MCF 10A (cell line): ENCODE measurements around the gene FARP1. TPM values are rescaled to one million over a fixed set of nuclear protein-coding genes. Genes with fewer than 3 reads are reported as not detected.

Source experiments
- BruUV-seq: library from RNA; stranded (reverse); fragments of 400-500 nt; replicated peaks from 2 replicates; lab custom pipeline; 2021; lab: Mats Ljungman, UMichigan
- CTCF ChIA-PET: fragments of 300-600 bp; sonication (Branson Sonifier 250); formaldehyde crosslinking; extraction: SDS; loops from one replicate; lab custom pipeline; 2021; ENCODE audit warnings: antibody characterized with exemption, inconsistent platforms; lab: Yijun Ruan, JAX
- POLR2A ChIA-PET: fragments of 300-600, 350-650 bp; sonication (Branson Sonifier 250); formaldehyde crosslinking; extraction: SDS; loops from one replicate; lab custom pipeline; 2020; ENCODE audit warnings: antibody characterized with exemption, inconsistent platforms; lab: Yijun Ruan, JAX
- DNase-seq: peaks from one replicate; pipeline ENCODE4 v3.0.0-alpha.2; 2018; ENCODE audit not compliant: unreplicated experiment
- H3K27ac Mint-ChIP-seq: one replicate; pipeline ENCODE4 v1.8.0; 2022; ENCODE audit warnings: mild to moderate bottlenecking, low read depth, mixed read lengths; ENCODE audit not compliant: unreplicated experiment
- H3K27me3 Mint-ChIP-seq: one replicate; pipeline ENCODE4 v1.8.0; 2022; ENCODE audit warnings: mixed read lengths; ENCODE audit not compliant: insufficient read depth, unreplicated experiment
- H3K36me3 Mint-ChIP-seq: one replicate; pipeline ENCODE4 v1.8.0; 2022; ENCODE audit warnings: mild to moderate bottlenecking, moderate library complexity, mixed read lengths; ENCODE audit not compliant: insufficient read depth, unreplicated experiment
- H3K4me1 Mint-ChIP-seq: one replicate; pipeline ENCODE4 v1.8.0; 2022; ENCODE audit warnings: mixed read lengths; ENCODE audit not compliant: insufficient read depth, unreplicated experiment
- H3K4me3 Mint-ChIP-seq: one replicate; pipeline ENCODE4 v1.8.0; 2022; ENCODE audit warnings: mild to moderate bottlenecking, moderate library complexity, mixed read lengths; ENCODE audit not compliant: unreplicated experiment
- H3K9me3 Mint-ChIP-seq: one replicate; pipeline ENCODE4 v1.8.0; 2022; ENCODE audit warnings: mixed read lengths; ENCODE audit not compliant: unreplicated experiment
- intact Hi-C: fragments of 100-400 bp; cut with micrococcal nuclease; formaldehyde crosslinking; loops from 2 replicates; pipeline ENCODE4 v1.14.1; 2022
- total RNA-seq: library from RNA; stranded (reverse); gene quantifications from 2 replicates; pipeline ENCODE4 v1.2.3, GENCODE V29; 2022
- TF ChIP-seq, protein P1 (sequence below): fragments of 200-600 bp; IDR thresholded peaks from one replicate; pipeline ENCODE4 v1.8.0; 2022; ENCODE audit warnings: antibody characterized with exemption, mild to moderate bottlenecking; ENCODE audit not compliant: unreplicated experiment

FARP1 gene
- total RNA-seq, 1 experiment from 2014 or later, result 30.1 TPM

DNA sequence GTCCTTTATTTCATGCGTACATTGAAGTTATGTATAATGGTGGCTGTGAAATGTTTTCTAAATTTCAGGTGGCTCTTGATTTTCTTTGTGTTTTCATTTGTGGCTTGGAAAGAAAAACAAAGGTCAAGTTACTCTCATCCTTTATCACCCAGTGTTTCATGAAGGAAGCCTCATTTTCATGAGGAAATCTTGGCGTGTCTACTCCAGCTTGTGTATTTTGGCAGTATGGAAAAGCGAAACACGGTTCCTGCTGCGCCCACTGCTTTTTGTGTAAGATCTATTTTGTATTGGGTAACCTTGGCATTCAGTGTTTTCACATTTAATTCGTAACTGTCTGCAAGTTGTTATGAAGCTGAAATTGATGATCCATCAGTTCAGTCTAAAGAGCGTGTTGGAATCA lies 181.2 kb downstream of the FARP1 start:
- CTCF ChIA-PET, result interaction anchor here (0.7 kb wide), 1 partner anchor 22 kb away, joined by 5 read pairs; no protein-coding TSS in a partner anchor
- TF ChIP-seq, protein P1, sequence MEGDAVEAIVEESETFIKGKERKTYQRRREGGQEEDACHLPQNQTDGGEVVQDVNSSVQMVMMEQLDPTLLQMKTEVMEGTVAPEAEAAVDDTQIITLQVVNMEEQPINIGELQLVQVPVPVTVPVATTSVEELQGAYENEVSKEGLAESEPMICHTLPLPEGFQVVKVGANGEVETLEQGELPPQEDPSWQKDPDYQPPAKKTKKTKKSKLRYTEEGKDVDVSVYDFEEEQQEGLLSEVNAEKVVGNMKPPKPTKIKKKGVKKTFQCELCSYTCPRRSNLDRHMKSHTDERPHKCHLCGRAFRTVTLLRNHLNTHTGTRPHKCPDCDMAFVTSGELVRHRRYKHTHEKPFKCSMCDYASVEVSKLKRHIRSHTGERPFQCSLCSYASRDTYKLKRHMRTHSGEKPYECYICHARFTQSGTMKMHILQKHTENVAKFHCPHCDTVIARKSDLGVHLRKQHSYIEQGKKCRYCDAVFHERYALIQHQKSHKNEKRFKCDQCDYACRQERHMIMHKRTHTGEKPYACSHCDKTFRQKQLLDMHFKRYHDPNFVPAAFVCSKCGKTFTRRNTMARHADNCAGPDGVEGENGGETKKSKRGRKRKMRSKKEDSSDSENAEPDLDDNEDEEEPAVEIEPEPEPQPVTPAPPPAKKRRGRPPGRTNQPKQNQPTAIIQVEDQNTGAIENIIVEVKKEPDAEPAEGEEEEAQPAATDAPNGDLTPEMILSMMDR, result no peak

GRCh38 chr13:98325724-98326123 lies 182.8 kb downstream of the FARP1 start:
- Mint-ChIP-seq H3K4me1 (peaks cover 7% of the 10 kb centered on the region), H3K36me3 (no peaks in the 10 kb centered on the region), H3K9me3 (no peaks in the 10 kb centered on the region), H3K4me3 (no peak overlapping the region), H3K27me3 (no peaks in the 10 kb centered on the region), H3K27ac (no peak overlapping the region)
- POLR2A ChIA-PET, result no interaction called here
- CTCF ChIA-PET, result interaction anchor here (0.6 to 0.9 kb wide), 2 partner anchors 11 to 18 kb away, joined by 4 read pairs; no protein-coding TSS in a partner anchor
- TF ChIP-seq, protein P1, result no peak
- intact Hi-C loops, result no loop called here
- BruUV-seq, result no TSS peak
- DNase-seq, result no peak

More for the DNA sequence above, 181.2 kb downstream of the FARP1 start:
- Mint-ChIP-seq H3K4me1 (no peaks in the 10 kb centered on the region), H3K9me3 (no peaks in the 10 kb centered on the region), H3K27me3 (no peaks in the 10 kb centered on the region), H3K36me3 (no peaks in the 10 kb centered on the region), H3K4me3 (no peak overlapping the region), H3K27ac (no peak overlapping the region)
- peak; percentile 86 for DNase-seq
- POLR2A ChIA-PET, result no interaction called here
- no TSS peak for BruUV-seq
- intact Hi-C loops, result no loop called here

- H3K27ac Mint-ChIP-seq, result no peak overlapping the region
Measured at GRCh38 chr13:98326291-98326690, 183.4 kb downstream of the FARP1 start.

GRCh38 chr13:98327371-98328270 lies 184.7 kb downstream of the FARP1 start:
- Mint-ChIP-seq H3K27me3 (no peaks in the 10 kb centered on the region), H3K9me3 (no peaks in the 10 kb centered on the region), H3K4me1 (peaks cover 7% of the 10 kb centered on the region), H3K4me3 (no peak overlapping the region), H3K36me3 (no peaks in the 10 kb centered on the region), H3K27ac (no peak overlapping the region)
- ChIA-PET CTCF (no interaction called here), POLR2A (no interaction called here)
- BruUV-seq, result no TSS peak
- peak; percentile 41 for DNase-seq
- intact Hi-C loops, result no loop called here
- TF ChIP-seq, protein P1, result no peak

More at GRCh38 chr13:98326291-98326690, 183.4 kb downstream of the FARP1 start:
- no peak for DNase-seq
- H3K4me3 Mint-ChIP-seq, result no peak overlapping the region
- intact Hi-C loops, result no loop called here
- POLR2A ChIA-PET, result no interaction called here
- TF ChIP-seq, protein P1, result no peak
- no peaks in the 10 kb centered on the region for H3K27me3 Mint-ChIP-seq
- no peaks in the 10 kb centered on the region for H3K36me3 Mint-ChIP-seq
- no peaks in the 10 kb centered on the region for H3K9me3 Mint-ChIP-seq
- CTCF ChIA-PET, result interaction anchor here (0.5 to 0.9 kb wide), 3 partner anchors 11 to 1124 kb away, joined by 3 to 4 read pairs (median 4); no protein-coding TSS in a partner anchor
- H3K4me1 Mint-ChIP-seq, result peaks cover 7% of the 10 kb centered on the region
- no TSS peak for BruUV-seq
